Activated naive CD4-positive, alpha-beta T cell (primary cell): ENCODE results near the gene TBATA.

ENCODE experiments used
- DNase-seq, 4 experiments: peaks; one replicate each; lab custom pipeline; 2025; lab: John Stamatoyannopoulos, UW

The TBATA gene

GRCh38 chr10:70785190-70785589 lies at the start of gene TBATA:
Gene TBATA (minus strand): TSS chr10:70785377. CDS start chr10:70783379, 1,998 bp downstream.
- DNase-seq = no peak

DNA sequence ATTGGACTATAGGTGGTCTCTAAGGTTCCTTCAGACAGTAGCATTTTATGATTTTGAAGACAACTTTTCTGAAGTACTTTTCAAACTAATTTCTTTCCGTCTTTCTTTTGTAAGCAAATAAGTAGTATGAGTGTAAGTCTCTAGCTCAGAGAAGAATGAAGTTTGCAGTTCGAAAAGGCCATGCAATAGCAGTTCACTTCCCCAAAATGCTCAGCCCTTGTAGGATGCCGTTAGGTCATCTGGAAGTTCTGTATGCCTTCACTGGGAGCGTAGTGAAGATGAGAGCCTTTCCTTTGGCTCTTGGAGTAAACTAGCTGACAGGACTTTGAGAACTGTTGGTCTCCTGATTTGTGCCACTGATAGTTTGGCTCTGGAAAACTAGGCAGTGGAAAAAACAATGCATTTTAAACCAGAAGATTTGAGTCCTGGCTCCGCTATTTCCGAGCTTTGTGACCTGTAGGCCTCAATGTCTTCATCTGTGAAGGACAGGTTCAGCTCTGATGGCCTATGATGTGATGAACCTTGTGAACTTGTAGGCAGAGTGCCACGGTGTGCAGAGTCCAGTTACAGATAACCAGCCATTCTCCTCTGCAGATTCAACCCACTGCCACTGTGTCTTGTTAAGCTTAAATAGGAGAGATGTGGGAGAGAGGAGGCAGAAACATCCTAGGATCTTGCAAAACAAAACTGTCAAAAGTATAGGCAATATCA lies 49.4 kb upstream of the TBATA start:
- no peak for DNase-seq

- no peak for DNase-seq
These were observed 48.8 kb upstream of the TBATA start for GRCh38 chr10:70834021-70834420.

- DNase-seq = no peak
These were observed 48.4 kb upstream of the TBATA start for GRCh38 chr10:70833601-70834000.

DNA sequence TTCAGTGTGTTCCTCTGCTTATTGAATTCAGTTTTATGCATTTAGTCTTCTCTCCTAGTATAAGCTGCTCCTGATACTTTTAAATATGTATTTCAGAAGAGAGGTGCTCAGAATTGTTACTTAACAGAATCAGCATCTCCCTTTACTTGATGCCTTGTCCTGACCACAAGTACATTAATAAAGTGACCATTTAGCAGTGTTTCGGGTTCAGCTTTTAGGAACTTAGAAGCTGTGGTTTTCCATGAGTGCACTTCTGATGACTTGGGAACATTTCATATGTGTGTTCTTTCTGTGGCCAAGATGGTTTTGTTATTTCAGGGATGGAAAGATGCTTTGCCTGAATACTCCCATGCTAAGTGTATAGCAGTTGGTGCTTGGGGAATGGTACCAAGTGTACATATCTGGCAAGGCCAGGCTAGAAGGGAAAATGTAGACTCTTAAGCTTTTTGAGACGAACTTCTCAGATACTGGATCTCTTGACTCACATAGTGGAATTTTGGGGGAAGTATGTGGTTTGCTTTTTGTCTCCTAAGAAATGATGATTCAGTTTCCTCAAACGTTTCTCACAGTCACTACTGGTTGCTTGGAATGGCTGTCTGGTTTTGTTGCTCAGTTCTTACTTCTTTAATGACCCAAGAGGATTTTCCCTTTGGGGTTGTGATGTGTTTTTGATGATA lies 47.8 kb upstream of the TBATA start:
- DNase-seq = no peak

- DNase-seq = no peak
These were observed 47.0 kb upstream of the TBATA start for GRCh38 chr10:70832221-70832620.

- DNase-seq = no peak
These were observed 45.0 kb upstream of the TBATA start for GRCh38 chr10:70830164-70830563.

GRCh38 chr10:70829543-70829942 lies 44.4 kb upstream of the TBATA start:
- no peak for DNase-seq

GRCh38 chr10:70828923-70829322 lies 43.7 kb upstream of the TBATA start:
- DNase-seq = no peak

DNA sequence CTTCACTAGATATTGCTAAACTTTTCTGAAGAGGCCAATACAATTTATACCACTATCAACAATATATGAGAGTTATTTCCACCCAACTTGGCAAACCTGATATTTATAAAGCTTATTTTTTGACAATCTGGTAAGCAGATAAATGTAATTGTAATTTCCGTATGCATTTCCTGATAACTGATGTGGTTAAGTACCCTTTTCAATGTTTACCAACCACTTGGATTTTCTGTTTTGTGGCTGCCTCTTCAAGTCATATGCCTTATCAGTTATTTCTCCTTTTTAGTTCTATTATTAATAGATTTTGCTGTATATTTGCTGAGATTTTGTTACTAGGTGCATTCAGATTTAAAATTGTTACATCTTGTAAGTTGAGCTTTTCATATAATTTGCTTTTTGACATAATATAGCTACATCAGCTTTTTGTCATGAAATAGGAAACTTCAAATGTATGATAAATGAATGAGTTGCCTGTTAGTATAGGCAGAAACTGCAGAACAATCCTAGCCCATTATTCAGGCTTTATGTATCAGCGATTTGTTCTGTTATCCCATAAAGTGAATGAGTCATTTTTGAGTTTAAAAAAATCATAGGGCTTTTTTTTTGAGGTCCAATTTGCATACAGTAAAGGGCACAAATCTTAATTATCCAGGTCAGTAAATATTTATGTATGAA lies 42.0 kb upstream of the TBATA start:
- no peak for DNase-seq

DNA sequence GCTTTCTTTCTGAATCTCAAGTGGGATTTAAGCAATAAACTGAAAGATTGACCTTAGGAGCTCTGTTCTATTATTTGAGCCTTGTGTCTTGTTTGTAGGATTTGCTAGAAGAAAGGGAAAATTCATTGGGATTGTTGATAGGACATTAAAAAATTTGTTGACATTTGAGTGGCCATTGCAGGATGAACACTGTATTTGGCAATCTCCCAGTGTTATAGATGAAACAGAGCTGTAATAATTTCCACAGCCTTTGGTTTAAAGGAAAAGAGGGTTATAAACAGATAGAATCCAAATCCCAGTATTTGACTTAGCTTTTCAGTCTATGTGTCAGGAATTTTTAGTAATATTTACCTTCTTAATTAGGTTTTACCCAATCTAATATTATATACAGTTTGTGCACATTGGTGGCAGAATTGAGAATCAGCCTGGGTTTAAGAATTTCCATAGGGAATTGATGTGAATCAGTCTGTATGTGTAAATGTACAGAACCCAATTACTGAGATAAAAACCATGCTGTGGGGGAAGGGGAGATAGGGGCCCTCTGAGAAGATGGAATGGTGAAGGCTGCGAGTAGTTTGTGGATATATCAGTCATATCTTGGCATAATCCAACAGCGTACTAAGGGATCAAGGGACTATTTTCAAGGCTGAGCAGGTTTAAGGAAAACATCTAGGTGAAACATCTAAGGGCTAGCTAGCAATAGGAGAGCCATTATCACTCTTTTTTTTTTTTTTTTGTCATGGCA lies 37.1 kb upstream of the TBATA start:
- no peak for DNase-seq

GRCh38 chr10:70820976-70821750 lies 36.0 kb upstream of the TBATA start:
- no peak for DNase-seq

DNA sequence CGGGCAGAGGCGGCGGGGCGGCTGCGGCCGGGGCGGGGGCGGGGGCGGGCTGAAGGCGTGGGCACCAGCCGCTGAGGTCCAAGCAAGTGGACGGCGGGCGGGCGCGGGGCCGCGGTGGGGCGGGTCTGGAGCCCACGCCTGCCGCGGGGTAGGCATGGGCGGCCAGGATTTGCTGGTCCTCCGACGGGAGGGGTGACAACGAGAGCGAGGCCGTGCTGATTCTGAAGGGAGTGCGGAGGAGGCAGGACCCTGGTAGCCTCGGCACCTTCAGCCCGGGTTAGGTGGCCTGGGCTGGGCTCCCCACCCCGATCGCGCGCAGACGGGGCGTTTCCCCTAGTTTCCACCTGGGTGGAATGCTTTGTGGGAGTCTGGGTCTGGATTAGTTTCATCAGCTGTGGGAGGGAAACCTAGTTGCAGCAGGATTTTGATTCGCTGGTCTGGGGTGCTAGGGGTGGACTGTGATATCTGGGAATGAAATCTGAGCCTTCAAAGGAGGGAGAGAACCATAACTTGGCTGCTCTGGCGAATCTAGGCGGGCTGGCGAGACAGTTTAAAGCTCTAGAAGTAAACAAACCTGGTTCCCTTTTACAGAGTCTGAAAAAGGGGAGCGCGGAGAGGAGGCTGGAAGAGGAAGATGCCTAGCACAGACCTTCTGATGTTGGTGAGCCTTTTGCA lies 31.2 kb upstream of the TBATA start:
- DNase-seq = peak in 2 of 4 experiments; percentile 11 to 13

DNA sequence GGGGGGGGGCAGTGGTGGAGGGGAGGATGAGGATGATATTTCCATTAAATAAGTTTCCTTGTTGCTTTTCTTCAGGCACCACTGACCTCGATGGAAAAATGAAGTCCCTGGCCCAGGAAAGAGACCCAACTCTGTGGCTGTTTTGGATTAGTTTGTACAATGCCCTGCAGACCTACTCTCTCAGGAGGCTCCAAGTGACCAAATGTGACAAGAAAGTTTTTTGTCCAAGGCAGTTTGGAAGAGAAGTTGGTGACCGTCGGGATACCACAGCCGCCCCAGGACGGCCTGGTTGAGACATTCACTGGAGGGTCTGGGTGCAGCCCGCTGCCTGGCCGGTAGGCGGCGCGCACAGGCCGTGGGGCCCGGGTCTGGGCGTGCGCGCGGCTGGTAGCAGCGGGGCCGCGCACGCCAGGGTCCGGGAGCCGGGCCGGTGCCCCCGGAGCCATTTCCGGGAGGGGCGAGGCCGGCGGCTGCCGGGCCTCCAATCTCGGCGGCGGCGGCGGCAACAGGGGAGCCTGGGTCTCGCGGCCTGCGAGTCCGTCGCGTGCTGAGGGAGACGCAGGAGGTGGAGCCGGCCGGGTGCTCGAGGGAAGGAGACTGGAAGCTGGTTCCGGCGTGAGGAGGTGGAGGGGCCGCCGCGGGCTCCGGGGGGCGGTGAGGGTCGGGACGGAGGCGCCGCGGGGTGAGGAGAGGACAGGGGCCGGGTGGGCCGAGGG lies 30.5 kb upstream of the TBATA start, which contains the start of gene SGPL1:
Gene SGPL1, plus strand, starts transcription at position 445 of the 716 bp plus-strand sequence. CDS start 906 bp downstream, outside the sequence.
- peak; percentile 63 to 84 (median 71) for DNase-seq

DNA sequence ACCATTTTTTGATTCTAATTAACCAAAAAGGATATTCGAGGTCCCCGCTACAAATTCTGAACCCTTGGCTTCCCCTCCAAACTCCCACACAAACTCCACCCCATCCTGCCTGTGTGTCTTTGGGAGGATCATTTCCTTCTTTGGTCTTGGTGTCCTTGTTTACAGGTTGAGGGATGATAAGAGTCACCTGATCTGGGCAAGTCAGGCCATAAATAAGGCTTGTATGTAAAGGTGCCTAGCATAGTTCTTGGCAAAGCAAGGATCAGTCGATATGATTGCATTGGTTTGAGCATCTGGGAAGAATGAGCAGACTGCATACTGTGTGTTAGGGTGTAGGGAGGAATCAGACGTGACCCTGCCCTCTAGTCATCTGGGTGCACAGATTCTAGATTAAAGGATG lies 28.9 kb upstream of the TBATA start:
- no peak for DNase-seq

DNA sequence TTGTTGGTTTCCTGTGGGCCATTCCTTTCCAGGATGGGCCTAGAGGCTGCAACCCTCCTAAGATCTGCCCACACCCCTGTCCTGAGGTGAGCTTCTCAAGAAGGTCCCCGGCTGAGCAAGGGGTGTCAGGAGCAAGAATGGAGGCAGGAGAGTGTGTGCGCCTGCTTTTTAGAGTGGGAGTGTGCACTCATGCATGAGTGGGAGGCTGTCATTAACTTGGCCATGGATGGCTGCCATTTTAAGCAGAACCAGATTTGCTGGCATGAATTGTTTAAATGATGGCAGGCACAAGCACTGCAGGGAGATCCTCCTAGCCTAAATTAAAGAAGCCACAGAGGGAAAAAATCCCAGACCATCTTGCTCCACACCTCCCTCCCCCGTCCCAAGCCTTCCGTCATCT lies 27.6 kb upstream of the TBATA start:
- DNase-seq = no peak

DNA sequence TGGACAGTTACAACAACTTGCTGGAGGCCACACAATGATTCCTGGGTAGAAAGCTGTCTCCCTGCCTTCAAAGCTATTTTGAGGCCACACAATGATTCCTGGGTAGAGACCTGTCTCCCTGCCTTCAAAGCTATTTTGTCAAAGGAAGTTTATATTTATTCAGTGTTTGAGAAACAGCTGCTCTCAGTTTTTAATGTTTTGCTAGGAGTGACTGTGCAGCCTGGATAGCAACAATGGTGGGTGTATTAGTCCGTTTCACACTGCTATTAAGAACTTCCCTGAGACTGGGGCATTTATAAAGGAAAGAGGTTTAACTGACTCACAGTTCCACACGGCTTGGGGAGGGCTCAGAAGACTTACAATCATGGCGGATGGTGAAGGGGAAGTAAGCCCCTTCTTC lies 26.7 kb upstream of the TBATA start:
- no peak for DNase-seq

DNA sequence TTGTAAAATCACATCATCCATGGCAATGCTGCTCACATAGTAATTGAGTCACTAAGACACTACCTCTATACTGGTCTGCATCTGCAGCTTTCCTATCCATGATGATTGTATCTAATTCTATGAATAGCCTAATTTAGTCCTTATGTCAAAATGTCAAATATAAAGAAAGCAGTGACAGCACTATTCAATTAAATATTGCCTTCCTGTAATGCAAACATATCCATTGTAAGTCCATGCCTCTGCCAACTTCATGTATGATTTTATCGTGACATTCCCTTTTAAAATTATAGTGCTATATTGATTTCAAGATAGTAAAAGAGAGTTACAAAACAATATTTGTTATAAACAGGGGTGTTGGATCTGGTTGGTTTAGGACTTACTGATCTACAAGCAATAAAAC lies 25.8 kb upstream of the TBATA start:
- no peak for DNase-seq

DNA sequence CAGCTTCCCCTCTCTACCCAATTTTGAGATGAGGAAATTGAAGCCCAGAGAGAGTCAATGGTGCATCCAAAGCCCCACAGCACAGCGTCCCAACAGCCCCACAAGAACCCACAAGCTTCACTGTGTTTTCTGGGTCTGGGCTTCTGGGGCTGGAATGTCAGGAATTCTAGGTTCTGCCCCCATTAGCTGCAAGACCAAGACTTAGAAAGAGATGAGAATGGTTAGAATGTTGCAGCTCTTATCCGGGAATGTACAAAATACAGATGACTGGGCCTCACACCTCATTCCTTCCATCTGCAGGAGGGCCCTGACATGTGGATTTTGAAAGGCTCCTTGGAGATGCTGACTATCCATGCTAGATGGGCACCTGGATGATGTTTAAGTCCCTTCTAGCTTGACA lies 24.5 kb upstream of the TBATA start:
- no peak for DNase-seq

DNA sequence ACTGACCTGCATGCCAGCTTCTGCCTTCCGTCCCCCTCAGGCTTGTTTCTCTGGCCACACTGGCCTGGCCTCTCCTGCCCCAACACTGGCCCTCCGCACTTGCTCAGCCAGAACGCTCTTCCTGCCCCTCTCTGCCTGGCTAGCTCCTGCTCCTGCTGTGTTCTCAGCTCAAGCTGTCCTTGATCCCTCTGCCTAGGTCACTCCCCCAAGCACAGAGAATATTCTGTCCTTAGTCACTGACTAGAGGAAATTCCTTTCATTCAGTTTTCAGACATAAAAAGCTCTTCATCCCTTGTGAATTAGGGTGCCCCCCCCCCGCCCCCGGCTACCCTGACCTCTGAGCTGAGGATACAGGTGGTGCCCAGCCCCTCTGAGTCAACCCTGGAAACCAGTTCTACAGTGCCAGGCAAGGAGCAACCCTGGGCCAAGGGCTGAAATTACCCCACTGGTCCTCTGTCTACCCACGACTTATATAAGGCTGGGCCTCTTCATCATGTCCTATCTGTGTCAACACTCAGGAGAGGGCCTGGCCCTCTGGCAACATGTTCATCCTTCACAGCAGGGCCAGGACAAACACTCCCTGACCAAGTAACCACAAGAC lies 23.9 kb upstream of the TBATA start:
- DNase-seq = no peak
